Right renal pelvis (tissue), 4 donors: ENCODE results near the gene SLC7A4. TPM values are rescaled to one million over a fixed set of nuclear protein-coding genes. Genes with fewer than 3 reads are reported as not detected.
"Not testable (repeated sequence)": the region's sequence is repeated elsewhere in the genome, so short reads cannot be mapped to it uniquely, and the experiment has no call there.

Experiments used
- DNase-seq, 4 donors: peaks; one replicate each; pipeline ENCODE4 v3.0.0-alpha.2; 2013; ENCODE audit warnings: low read depth in 4 of 4, low spot score in 3 of 4, missing footprints in 1 of 4
- polyA plus RNA-seq, 4 donors: library from polyadenylated mRNA; unstranded; fragments of 120-200 nt; gene quantifications; one replicate each; pipeline ENCODE4 v1.2.1, GENCODE V29; 2013; ENCODE audit not compliant: insufficient read length in 4 of 4

Gene SLC7A4
- polyA plus RNA-seq, 4 donors: 1.5 to 1.8 (median 1.5) TPM

DNA sequence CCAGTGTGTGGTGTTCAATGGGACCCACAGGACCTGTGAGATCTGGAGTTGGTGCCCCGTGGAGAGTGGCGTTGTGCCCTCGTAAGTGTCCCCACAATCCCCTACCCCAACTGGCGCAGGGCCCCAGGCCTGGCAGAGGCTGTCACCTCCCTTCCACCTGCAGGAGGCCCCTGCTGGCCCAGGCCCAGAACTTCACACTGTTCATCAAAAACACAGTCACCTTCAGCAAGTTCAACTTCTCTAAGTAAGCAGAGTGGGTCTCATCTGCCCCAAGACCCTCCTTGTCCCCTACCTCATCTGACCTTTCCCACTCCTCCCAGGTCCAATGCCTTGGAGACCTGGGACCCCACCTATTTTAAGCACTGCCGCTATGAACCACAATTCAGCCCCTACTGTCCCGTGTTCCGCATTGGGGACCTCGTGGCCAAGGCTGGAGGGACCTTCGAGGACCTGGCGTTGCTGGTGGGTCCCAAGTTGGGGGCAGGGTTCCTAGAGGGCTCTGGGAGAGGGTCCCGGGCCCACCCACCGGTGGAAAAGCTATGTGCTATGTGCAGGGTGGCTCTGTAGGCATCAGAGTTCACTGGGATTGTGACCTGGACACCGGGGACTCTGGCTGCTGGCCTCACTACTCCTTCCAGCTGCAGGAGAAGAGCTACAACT lies 9.3 kb downstream of the SLC7A4 start:
- DNase-seq: no peak

DNA sequence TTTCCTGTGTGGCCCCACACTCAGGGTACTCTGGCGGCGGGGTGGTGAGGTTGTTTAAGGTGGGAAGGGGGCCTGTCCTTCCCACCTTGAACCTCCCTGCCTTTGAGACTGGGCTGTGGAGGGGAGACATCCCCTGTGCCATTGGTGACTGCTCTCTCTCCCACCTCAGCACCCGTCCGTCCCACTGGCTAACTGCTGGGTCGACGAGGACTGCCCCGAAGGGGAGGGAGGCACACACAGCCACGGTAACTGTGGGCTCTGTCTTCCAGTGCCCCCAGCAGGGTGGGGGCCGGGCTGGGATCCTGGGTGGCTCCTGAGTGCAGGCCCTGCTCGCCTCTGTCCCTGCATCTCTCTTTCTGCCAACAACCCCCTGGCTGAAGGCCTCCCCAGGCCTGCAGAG lies 9.9 kb downstream of the SLC7A4 start:
- no peak for DNase-seq

- no peak for DNase-seq
Measured at GRCh38 chr22:21020802-21021429, 11.4 kb downstream of the SLC7A4 start.

DNA sequence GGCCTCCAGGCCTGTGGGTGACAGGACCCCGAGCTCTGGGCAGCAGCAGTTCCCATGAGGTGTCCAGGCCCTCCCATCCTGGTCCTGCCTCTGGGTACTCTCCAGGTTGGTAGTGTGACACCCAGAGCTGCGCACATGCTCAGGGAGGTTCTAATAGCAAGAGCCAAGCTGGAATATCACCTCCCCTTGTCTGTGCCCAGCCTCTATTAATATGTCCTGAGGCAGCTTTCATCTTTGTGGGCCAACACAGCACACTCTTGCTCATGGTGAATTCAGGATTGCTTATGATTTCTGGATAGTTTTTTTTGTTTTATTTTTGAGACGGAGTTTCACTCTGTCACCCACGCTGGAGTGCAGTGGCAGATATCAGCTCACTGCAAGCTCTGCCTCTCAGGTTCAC lies 14.0 kb downstream of the SLC7A4 start:
- DNase-seq: no peak

DNA sequence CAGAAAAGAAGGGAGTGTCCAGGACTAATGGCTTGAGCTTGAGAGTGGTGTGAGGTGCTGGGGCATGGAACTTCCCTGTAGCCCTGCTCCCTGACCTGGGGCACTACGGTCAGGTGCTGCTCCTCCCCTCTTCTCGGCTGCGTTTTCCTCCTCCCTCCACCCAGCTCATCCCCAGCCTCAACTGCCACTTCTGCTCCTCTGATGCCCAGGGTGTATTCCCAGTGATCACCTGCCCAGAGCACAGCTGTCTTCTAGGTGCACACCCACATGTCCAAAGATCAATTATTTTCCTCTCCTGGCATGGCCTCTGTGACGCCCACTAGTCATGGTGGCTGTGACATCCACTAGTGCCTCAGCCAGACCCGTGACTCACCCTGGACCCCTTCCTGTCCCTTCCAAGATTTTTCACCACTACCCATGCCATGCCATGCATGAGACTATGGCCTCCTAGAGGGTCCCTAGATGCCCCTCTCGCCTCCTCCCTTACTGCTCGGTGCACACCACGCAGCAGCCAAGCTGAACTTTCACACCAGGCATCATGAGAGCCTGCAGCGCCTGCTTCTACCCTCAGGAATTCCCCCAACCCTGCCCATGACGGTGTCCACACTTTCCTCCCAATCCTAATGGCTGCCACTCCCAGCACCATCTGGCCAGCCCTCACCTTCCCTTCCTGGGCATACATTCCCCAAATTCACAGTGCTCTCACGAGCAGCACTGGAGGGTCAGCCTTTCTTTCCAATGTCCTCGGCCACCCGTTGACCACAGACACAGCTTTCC lies 15.5 kb downstream of the SLC7A4 start:
- DNase-seq: no peak

- DNase-seq: no peak
Measured at GRCh38 chr22:21015466-21016006, 16.8 kb downstream of the SLC7A4 start.

- DNase-seq: peak in 1 of 4 donors; percentile 38
Measured at GRCh38 chr22:21014726-21015465, 17.5 kb downstream of the SLC7A4 start, which contains the start of gene P2RX6. TSS of gene P2RX6 (plus strand) at chr22:21015165. CDS start at chr22:21015175, 10 bp downstream.

- DNase-seq: peak; percentile 87 to 91 (median 88)
Measured at GRCh38 chr22:21014202-21014725, 18.1 kb downstream of the SLC7A4 start.

DNA sequence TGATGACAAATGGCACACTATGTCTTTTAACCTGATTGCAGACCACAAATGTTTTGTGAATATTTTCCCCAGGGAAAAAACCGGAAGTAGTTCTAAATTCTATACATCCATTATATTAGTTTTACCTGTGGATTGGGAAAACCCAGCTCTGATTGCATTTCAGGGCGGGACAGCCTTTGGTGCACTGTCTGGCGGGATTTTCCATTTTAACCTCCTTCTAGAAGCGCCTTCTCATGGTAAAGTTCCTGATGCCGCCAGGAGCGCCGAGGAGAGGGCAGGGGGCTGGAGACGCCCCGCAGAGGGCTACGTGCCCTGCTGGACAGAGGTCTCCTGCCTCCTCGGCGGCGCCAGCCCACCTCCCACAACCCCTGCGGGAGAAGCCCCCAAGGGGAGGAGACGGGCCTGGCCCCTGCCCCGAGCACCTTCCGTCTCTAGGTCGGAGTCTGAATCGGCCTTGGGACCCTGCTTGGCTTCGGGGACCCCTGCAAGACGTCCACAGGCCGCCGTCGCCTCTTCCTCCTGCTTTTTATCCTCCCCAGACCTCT lies 18.6 kb downstream of the SLC7A4 start:
- no peak for DNase-seq

- DNase-seq: no peak
Measured at GRCh38 chr22:21012446-21013407, 19.6 kb downstream of the SLC7A4 start.

- no peak for DNase-seq
Measured at GRCh38 chr22:21010426-21011113, 21.8 kb downstream of the SLC7A4 start.

GRCh38 chr22:21009638-21010425 lies 22.5 kb downstream of the SLC7A4 start:
- DNase-seq: peak; percentile 53 to 71 (median 66)

DNA sequence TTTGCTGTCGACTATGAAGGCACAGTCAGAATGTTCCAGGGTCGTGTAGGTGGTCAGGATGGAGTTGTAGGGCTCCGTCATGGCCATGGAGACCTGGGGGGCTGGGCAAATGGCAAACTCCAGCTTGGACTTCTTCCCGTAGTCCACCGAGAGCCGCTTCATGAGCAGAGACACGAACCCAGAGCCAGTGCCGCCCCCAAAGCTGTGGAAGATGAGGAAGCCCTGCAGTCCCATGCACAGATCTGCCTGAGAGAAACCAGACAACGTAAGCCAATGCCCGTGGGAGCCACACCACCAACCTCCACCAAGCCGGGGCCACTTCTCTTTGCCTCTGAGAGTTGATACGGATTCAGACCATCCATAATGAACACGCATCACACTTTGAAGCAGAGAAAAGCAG lies 23.2 kb downstream of the SLC7A4 start:
- not testable (repeated sequence) for DNase-seq

DNA sequence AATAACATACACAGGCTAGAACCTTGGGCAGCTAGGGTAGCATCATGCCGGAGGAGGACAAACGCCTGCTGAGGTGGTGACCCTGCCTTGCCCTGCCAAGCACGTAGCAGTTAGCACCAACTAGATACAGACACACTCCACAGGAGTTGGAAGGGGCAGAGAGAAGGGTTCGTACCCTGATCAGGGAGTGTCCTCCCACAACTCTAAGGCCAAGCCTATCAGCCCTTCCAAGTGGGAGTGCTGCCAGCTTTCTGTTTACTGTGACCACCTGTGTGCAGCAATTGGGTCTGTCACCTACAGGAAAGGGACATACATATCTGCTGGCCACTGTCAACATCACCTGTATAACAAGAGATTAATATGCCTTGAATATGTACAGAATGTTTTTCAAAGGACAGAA lies 28.6 kb downstream of the SLC7A4 start:
- DNase-seq: no peak

GRCh38 chr22:21001601-21002325 lies 30.6 kb downstream of the SLC7A4 start, which contains the start of gene THAP7:
TSS of gene THAP7 (minus strand) at chr22:21002118. CDS start at chr22:21001911, 207 bp downstream.
- DNase-seq: peak; percentile 88 to 94 (median 90)

- DNase-seq: no peak
Measured at GRCh38 chr22:21000987-21001600, 31.3 kb downstream of the SLC7A4 start.
